Measurements from ENCODE around the gene ZNF653. TPM values are rescaled to one million over a fixed set of nuclear protein-coding genes. Genes with fewer than 3 reads are reported as not detected.

Gene ZNF653, protein sequence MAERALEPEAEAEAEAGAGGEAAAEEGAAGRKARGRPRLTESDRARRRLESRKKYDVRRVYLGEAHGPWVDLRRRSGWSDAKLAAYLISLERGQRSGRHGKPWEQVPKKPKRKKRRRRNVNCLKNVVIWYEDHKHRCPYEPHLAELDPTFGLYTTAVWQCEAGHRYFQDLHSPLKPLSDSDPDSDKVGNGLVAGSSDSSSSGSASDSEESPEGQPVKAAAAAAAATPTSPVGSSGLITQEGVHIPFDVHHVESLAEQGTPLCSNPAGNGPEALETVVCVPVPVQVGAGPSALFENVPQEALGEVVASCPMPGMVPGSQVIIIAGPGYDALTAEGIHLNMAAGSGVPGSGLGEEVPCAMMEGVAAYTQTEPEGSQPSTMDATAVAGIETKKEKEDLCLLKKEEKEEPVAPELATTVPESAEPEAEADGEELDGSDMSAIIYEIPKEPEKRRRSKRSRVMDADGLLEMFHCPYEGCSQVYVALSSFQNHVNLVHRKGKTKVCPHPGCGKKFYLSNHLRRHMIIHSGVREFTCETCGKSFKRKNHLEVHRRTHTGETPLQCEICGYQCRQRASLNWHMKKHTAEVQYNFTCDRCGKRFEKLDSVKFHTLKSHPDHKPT
- polyA plus RNA-seq (2011; rRNA removed), result 1.7 and 2.1 TPM in 2 replicates
- 3.4 and 3.5 TPM in 2 replicates for polyA minus RNA-seq (2011; rRNA and poly(A)+ RNA removed)

DNA sequence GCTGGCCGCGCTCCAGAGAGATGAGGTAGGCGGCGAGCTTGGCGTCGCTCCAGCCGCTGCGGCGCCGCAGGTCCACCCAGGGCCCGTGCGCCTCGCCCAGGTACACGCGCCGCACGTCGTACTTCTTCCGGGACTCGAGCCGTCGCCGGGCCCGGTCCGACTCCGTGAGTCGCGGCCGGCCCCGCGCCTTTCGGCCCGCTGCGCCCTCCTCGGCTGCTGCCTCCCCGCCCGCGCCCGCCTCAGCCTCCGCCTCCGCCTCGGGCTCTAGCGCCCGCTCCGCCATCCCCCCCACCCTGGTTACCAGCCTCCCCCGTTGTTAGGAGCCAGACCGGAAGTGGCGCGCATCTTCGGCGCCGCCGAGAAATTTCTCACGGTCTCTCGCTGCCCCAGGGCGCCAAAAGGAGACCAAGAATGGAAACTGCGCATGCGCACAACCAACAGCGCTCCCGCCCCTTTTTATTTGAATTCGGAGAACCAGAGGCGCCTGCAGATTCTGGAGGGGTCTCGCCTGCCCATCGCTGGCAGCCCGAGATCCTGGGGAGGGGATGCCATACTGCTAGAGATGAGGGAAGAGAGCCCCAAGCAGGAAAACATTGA, at the start of gene ZNF653:
Gene ZNF653, minus strand, starts transcription at position 336 of the 597 bp plus-strand sequence. Its CDS starts 53 bp downstream, at position 283.
- peak; percentile 87 for DNase-seq (ENCODE audit: low read depth, low spot score)
- Histone ChIP-seq H3K4me3 (ENCODE audit: low read depth, low read length) (peak within 1 kb of the TSS; percentile 67), H3K27ac (ENCODE audit: low read depth, low read length) (peak within 1 kb of the TSS; percentile 25), H3K9me3 (ENCODE audit: control insufficient read depth, insufficient read depth, low read length) (peaks cover 3% of the 10 kb centered on the region; the same call in 1 of the 2 replicates), H3K27me3 (ENCODE audit: control insufficient read depth, insufficient read depth, low read length) (no peaks in the 10 kb centered on the region)
- TF ChIP-seq, protein P1, sequence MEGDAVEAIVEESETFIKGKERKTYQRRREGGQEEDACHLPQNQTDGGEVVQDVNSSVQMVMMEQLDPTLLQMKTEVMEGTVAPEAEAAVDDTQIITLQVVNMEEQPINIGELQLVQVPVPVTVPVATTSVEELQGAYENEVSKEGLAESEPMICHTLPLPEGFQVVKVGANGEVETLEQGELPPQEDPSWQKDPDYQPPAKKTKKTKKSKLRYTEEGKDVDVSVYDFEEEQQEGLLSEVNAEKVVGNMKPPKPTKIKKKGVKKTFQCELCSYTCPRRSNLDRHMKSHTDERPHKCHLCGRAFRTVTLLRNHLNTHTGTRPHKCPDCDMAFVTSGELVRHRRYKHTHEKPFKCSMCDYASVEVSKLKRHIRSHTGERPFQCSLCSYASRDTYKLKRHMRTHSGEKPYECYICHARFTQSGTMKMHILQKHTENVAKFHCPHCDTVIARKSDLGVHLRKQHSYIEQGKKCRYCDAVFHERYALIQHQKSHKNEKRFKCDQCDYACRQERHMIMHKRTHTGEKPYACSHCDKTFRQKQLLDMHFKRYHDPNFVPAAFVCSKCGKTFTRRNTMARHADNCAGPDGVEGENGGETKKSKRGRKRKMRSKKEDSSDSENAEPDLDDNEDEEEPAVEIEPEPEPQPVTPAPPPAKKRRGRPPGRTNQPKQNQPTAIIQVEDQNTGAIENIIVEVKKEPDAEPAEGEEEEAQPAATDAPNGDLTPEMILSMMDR (IDR thresholded peaks at IDR 0.05; ENCODE audit: low read depth, low read length), result no peak
- ChIA-PET POLR2A (interaction anchor here (0.5 kb wide), 1 partner anchor 19 kb away, joined by 4 read pairs; no protein-coding TSS in a partner anchor), CTCF (no interaction called here)

DNA sequence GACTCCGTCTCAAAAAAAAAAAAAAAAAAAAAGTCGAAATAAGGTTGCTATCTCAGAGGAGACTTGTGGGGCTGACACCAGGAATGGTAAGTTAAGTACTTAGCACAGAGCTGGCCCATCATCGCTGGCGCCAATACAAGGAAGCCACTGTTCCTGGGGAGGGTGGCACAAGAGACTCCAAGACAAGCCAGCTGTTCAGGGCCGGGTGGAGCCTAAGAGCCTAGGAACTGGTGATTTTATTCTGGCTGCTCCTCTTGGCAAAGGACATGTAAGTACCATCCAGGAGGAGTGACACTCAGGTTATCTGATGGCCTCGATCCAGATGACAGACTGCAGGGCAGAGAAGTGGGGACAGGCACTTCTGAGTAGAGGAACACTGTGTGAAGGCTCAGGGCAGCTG, 49.6 kb upstream of the ZNF653 start:
- POLR2A ChIA-PET, result interaction anchor here (0.7 kb wide), 1 partner anchor 281 kb away, joined by 7 read pairs; no protein-coding TSS in a partner anchor
- TF ChIP-seq, protein P1 (IDR thresholded peaks at IDR 0.05; ENCODE audit: low read depth, low read length), result no peak

DNA sequence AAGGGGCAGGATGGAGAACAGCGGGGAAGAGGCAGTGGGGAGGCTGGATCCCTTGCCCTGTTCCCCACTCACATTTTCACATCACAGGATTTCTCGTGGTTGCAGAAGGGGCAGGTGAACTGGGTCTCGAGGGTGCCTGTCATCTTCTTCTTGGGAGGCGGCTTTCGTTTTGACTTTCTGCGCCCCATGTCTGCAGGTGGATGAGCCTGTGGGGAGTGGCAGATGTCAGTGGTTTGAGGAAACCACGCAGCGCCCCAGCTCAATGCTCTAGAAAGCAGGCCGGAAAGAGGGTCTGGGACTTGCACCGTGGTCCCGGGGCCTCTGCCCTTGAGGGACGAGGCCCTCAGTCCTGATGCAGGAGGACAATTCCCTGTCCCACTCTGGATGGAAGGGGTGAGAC, 48.5 kb upstream of the ZNF653 start:
- no peaks in the 10 kb centered on the region for H3K27me3 ChIP-seq (ENCODE audit: control insufficient read depth, insufficient read depth, low read length)
- DNase-seq (ENCODE audit: low read depth, low spot score), result no peak
- H3K9me3 ChIP-seq (ENCODE audit: control insufficient read depth, insufficient read depth, low read length), result no peaks in the 10 kb centered on the region; the same call in 1 of the 2 replicates
- ChIA-PET CTCF (no interaction called here), POLR2A (no interaction called here)
- TF ChIP-seq, protein P1 (IDR thresholded peaks at IDR 0.05; ENCODE audit: low read depth, low read length), result no peak
- H3K4me3 ChIP-seq (ENCODE audit: low read depth, low read length), result no peak overlapping the region
- no peak overlapping the region for H3K27ac ChIP-seq (ENCODE audit: low read depth, low read length)

More for the DNA sequence above, 49.6 kb upstream of the ZNF653 start:
- no peak overlapping the region for H3K4me3 ChIP-seq (ENCODE audit: low read depth, low read length)
- DNase-seq (ENCODE audit: low read depth, low spot score), result no peak
- no peak overlapping the region for H3K27ac ChIP-seq (ENCODE audit: low read depth, low read length)
- H3K27me3 ChIP-seq (ENCODE audit: control insufficient read depth, insufficient read depth, low read length), result no peaks in the 10 kb centered on the region
- CTCF ChIA-PET, result interaction anchor here (0.7 to 2.0 kb wide), 2 partner anchors 19 to 413 kb away, joined by 4 to 7 read pairs; no protein-coding TSS in a partner anchor
- H3K9me3 ChIP-seq (ENCODE audit: control insufficient read depth, insufficient read depth, low read length), result no peaks in the 10 kb centered on the region; the same call in 1 of the 2 replicates

DNA sequence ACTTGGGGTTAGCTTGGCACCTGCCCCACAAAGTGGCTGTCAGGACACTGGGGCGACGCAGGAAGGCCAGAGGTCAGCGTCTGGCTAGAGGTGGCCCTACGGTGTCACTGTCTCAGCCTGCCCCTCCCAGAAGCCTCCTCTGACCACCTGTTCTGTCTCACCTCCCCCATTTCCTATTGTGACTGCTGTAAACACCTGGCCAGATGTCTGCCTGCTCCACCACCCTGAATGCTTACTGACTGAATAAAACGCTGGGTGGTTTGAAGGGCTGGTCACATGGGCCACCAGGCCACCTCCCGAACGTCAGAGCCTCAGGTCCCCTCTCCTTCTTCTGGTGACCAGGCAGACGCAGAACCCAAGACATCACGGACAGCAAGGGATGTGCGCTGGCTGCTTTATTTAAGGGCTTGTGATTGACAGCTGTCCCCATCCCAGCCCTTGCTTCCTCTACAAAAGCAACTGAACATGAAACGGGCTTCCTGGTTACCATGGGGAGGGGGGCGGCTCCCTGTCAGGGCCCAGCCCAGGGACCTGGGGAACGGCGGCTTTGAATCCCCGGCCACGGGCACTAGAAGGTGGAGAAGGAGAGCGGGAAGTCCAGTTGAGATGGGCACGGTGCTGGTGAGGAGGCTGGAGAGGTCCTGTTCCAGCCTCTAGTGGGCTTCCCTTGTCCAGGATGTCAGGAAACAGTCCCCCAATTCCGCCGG, 47.2 kb upstream of the ZNF653 start:
- POLR2A ChIA-PET, result no interaction called here
- Histone ChIP-seq H3K4me3 (ENCODE audit: low read depth, low read length) (no peak overlapping the region), H3K9me3 (ENCODE audit: control insufficient read depth, insufficient read depth, low read length) (no peaks in the 10 kb centered on the region), H3K27ac (ENCODE audit: low read depth, low read length) (no peak overlapping the region), H3K27me3 (ENCODE audit: control insufficient read depth, insufficient read depth, low read length) (no peaks in the 10 kb centered on the region)
- TF ChIP-seq, protein P1 (IDR thresholded peaks at IDR 0.05; ENCODE audit: low read depth, low read length), result no peak
- no peak for DNase-seq (ENCODE audit: low read depth, low spot score)
- CTCF ChIA-PET, result interaction anchor here (0.9 kb wide), 1 partner anchor 70 kb away, joined by 3 read pairs; no protein-coding TSS in a partner anchor

Data from AG04450 (cell line).